Measurements from ENCODE around the gene RECQL5.

GRCh38 chr17:75590849-75591721 is 75.9 kb downstream of the RECQL5 start:
- no peak for TF ChIP-seq FOXA1 (IDR thresholded peaks at IDR 0.05)
- no peak for TF ChIP-seq ARNT (IDR thresholded peaks at IDR 0.05)
- no peak for TF ChIP-seq ELF4 (IDR thresholded peaks at IDR 0.05)
- TF ChIP-seq SP1 (IDR thresholded peaks at IDR 0.05): no peak
- no peak for TF ChIP-seq SUZ12 (IDR thresholded peaks at IDR 0.05)
- TF ChIP-seq L3MBTL2 (conservative IDR thresholded peaks at IDR 0.05): no peak
- TF ChIP-seq PKNOX1 (IDR thresholded peaks at IDR 0.05): no peak
- TF ChIP-seq FOXK2 (IDR thresholded peaks at IDR 0.05): no peak

Measured in HEK293T (cell line).